HG02623 (cell line): ENCODE results near the gene CXCL5.
"Not testable (repeated sequence)": the region's sequence is repeated elsewhere in the genome, so short reads cannot be mapped to it uniquely, and the experiment has no call there.

Source experiments
- ATAC-seq: cut with Tn5 transposase; IDR thresholded peaks from one replicate; pipeline ENCODE4 v1.9.1; 2021; ENCODE audit warnings: moderate library complexity; ENCODE audit not compliant: unreplicated experiment

CXCL5 gene

DNA sequence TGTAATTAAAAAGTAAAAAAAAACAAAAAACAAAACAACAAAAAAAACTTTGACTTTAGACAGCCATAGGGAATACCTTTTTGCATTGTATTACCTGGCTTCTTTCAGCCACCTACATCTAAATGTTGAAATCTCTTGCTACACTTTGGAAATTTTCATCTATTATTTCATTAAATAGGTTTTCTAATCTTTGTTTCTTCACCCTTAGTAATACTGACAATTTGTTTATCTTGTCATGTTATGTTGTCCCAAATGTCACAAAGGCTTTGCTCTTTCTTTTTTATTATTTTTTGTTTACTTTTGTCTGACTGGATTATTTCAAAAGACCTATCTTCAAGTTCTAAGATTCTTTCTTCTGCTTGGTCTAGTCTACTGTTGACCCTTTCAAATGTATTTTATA lies 24.1 kb downstream of the CXCL5 start:
- ATAC-seq, result no peak

DNA sequence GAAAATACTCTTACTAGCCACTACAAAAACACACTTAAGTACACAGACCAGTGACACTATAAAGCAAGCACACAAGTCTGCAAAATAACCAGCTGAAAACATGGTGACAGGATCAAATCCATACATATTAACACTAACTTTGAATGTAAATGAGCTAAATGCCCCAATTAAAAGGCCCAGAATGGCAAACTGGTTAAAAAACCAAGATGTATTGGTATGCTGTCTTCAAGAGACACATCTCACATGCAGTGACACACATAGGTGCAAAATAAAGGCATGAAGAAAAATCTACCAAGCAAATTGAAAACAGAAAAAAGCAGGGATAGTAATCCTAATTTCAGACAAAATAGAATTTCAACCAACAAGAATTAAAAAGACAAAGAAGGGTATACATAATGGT lies 27.5 kb downstream of the CXCL5 start:
- no peak for ATAC-seq

DNA sequence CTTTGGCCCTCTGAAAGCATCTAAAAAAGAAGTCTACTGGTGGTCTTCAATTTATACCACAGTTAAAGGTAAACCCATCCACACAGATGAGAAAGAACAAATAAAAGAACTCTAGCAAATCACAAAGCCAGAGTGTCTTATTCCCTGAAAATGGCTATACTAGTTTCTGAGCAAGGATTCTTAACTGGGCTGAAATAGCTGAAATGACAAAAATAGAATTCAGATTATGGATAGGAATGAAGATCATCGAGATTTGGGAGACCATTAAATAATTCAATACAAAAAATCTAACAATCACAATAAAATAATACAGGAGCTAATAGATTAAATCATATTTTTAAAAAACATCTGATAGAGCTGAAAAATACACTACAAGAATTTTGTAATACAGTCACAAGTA lies 28.5 kb downstream of the CXCL5 start:
- ATAC-seq, result no peak

DNA sequence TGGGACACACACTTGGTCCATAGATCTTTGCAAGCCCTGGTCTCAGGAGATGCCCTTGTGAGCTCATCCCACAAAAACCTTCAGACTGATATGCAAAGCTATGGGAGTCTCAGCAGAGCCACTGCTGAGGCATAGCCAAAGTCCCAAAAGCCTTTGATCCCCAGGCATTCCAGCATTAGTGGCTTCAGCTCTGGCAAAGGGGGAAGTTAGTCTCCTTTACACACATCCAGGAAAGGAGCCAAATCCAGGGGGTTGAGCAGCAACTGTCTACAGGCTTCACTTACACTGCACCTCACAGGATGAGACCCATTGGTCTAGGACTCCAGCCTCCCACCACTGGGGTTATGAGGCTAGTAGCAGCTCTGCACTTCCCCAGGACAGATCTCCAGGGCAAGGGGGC lies 30.6 kb downstream of the CXCL5 start:
- ATAC-seq, result no peak

DNA sequence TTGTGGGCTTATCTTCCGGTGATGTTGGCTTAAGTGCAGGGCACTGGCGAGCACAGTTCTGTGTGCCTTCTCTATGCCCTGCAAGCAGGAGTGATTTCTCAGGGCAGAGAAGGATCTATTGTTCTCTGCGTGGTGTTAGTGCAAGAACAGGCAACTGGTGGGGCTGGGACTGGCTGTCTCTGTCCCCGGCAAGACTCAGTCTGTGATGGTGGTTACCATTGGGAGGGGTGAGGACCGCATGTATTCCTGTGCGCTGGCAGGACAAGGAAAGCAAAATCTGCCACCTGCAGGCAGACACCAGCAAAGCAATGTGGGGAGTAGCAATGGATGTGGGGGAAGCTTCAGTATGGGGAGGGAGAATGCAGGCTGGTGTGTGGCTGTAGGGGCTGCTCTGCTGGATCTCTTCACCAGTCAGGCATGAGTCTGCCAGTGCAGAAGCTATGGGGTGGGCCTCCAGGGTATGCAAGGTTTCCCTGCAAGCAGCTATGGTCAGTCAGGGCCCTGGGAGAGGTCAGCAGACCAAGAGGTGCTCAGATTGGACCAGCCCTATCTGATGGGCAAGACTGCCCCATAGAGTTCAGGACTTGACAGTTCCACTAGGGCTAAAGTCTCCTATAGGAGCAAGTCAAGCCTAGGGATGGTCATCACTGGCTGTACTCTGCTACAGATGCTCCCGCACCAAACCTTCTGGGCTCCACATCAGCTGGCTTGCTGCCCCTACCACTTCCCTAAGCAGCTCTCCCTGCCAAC lies 33.4 kb downstream of the CXCL5 start:
- ATAC-seq, result no peak

DNA sequence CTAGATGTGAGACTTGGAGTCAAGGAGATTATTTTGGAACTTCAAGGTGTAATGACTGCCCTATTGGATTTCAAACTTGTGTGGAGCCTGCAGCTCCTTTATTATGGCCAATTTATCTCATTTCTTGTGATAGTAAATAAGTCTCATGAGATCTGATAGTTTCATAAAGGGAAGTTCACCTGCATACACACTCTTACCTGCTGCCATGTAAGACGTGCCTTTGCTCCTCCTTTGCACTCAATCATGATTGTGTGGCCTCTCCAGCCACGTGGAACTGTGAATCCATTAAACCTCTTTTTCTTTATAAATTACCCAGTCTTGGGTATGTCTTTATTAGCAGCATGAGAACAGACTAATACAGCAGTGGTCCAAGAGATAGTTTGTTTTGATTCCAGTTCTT lies 35.8 kb downstream of the CXCL5 start:
- ATAC-seq, result no peak

DNA sequence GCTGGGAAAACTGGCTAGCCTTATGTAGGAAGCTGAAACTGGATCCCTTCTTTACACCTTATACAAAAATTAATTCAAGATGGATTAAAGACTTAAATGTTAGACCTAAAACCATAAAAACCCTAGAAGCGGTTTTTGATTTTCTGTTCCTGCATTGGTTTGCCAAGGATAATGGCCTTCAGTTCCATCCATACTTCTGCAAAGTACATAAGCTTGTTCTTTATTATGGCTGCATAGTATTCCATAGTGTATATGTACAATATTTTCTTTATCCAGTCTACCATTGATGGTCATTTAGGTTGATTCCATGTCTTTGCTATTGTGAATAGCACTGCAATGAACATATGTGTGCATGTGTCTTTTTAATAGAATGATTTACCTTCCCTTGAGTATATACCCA lies 39.4 kb downstream of the CXCL5 start:
- not testable (repeated sequence) for ATAC-seq

DNA sequence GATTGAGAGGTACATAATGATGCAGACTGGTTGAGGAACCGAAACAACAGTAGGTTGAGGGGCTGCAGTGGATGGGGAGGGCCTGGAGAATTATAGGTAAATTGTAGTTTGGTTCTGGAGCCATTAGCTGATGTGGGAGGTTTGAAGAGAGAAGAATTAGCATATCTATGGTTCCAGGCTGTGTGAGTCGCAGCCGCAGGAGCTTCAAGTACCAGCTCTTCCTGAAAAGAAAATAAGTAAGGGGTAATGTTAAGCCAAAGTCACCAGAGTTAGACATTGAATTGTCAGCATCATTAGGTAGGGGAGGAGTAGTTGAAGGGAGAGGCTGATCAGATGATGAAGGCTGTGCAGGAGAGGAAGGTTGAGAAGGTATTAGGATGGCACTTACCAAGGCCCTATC lies 46.1 kb downstream of the CXCL5 start:
- no peak for ATAC-seq

DNA sequence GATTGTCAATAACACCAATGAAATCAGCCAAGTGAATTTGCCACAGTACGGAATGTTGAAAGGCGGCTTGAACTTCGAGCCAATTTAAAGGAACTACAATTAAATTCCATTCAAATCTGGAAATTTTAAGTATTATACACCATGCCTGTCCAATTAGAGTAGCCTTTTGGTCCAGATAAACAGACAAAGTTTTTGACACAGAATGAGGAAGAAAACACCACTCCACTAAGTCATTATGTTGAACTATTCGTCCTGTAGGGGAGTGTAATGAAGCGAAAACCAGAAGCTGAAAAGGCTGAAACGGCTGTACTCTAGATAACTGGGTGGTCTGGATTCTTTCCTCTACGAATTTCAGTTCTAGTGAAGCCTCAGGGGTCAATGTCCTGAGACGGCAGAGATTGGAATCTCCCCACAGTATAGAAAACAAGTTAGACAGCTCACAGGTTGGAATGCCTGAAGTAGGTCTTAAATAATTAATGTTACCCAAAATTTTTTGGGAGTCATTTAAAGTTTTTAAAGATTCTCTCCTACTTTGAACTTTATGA lies 48.0 kb downstream of the CXCL5 start:
- ATAC-seq, result not testable (repeated sequence)

DNA sequence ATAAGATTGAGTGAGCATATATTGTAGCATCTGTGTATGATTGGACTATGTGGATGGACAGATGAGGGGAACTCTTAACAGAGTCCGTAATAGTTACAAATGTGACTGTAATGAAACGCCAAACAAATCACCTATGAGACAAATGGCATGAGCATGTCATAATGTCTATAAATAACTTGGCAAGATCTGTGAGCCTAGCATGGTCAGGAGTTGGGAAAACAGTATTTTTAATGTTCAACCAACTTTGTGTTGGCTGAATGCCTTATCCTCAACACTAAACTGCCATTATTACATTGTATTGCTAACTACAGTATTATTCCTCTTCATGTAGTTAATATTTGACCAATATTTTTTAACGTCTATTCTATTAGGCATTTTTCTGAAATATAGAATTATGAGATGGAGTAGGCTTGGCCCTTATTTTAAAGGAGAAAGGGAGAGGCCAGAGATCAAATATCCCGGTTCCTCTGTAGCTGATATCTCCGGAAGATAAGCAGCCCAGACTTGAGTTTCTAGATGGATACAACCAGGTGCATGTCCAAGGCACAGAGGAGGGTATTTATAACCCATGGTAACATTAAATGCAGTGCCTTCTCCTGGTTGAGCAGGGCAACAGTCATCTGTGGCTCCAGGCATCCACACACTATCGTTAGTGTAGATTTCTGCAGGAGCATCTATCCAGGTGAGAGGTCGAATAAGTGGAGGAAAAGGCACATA lies 49.3 kb downstream of the CXCL5 start:
- ATAC-seq, result no peak

DNA sequence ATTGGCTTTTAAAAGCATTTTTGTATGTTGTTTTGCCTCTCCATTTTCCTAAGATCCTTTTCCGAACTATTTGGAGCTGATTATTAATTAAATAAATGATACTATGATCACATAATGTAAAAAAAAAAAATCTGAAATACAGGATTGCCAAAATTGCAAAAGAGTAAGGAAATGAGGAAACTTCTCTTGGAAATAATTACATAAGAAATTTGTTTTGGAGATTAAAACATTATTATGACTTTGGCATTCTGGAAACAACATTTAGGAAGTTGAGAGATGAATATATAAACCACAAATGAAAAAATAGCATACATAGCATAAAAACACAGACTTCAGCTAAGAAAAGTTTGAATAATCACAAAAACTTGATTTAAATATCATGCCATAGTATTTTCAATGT lies 50.2 kb downstream of the CXCL5 start:
- ATAC-seq, result no peak

DNA sequence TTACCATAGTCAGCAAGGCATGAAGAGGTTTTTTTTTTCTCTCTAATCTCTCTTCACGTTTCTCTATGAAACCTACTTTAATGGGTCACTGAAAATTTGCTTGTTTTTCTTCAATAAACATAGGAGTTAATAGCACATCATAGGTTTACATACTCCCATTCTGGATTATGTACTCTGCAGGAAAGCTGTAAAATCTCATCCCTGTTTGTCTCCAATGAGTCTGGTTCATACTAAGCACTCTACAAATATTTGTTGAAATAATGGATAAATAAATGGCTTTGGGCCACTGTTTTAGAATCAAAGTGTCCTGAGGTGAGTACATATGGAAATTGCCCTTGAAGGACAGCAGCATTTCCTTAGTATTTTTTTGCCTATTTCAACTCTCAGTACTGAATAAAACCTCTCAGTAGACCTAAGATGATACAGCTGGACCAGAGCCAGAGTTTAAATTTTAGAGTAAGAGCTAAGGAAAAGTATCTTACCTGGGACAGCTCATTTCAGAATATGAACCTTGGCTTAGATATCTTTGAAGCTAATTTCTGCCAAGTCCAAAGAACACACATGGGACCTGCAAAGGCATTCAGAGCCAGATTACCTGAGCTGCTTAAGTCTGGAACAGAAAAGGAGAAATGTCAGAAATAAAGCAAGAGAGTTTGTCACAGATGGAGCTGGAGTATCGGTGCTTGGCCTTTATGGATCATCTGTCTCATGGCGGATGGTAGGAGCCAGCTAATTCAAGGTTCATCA lies 51.1 kb downstream of the CXCL5 start:
- ATAC-seq, result no peak

DNA sequence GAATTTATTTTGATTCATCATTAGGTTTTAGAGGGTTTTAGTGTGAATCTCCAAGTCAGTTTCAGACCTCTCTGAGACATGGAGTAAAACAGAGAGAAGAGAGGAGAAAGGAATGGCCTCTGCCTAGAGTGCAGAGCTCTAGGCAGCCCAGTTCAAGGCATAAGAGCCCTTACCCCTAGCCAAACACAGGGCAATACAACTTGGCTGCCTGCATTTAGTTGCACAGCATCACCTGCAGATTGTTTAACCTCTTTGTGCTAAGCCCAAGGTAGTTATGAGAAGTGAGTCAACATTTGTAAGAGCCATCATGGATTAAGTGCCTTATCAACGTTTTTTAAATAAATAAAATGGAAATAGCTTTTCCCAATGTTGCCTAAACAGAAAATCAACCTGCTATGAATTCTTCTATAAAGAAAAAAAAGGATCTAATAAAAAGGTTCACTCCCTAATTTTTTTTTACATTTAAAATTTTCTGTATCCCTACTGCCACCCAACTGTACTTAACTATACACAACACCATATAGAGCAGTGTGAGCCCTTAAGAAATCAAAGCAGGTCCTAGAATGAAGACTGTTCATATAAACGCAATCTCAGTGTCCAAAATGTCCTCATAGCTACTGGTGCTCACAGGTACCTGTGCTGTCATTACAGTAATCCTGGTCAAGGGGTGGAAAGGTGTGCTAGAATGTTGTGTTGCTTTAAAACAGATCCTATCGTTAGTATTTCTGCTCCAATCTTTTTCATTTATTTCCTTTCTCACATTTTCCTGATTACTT lies 52.6 kb downstream of the CXCL5 start:
- no peak for ATAC-seq
